Measurements from ENCODE around the gene UBTD1.

The UBTD1 gene

DNA sequence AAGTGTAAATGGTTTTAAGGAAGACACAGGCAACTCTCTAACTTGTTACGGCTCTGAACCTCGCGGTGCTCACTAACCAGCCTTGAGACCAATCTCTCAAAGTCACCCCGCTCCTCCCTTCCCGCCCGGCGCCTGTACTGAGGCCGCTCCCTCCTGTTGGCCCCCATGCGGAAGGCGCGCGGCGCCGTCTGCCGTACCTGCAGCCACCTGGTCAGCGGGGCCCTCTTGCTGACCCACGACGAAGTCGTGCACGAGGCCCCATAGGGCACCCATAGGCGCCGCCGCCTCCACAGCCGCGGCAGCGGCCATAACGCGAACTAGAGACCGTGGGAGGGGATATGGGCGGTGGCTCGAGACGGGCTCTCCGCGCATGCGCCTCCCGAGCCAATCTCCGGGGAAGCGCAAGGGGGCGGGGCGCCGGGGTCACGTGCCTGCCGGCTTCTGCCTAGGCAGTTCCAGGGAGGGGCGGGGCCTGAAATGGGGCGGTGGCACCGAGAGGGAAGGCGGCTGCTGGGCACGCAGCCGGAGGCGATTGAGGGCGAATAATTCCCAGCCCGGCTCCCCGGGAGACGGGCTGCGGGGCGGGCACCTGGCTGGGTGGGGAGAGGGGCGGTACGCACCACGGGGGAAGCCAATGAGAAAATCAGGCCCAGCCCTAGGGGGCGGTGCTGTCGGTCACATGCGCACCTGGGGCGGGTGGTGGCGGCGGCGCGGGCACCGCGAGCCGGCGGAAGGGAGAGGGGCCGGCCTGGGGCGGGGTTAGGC, 466 bp upstream of the UBTD1 start, which contains the start of gene MMS19:
Gene MMS19, minus strand, starts transcription at position 347 of the 765 bp plus-strand sequence. Its CDS starts 38 bp downstream, at position 309.
- TF ChIP-seq, protein P1, sequence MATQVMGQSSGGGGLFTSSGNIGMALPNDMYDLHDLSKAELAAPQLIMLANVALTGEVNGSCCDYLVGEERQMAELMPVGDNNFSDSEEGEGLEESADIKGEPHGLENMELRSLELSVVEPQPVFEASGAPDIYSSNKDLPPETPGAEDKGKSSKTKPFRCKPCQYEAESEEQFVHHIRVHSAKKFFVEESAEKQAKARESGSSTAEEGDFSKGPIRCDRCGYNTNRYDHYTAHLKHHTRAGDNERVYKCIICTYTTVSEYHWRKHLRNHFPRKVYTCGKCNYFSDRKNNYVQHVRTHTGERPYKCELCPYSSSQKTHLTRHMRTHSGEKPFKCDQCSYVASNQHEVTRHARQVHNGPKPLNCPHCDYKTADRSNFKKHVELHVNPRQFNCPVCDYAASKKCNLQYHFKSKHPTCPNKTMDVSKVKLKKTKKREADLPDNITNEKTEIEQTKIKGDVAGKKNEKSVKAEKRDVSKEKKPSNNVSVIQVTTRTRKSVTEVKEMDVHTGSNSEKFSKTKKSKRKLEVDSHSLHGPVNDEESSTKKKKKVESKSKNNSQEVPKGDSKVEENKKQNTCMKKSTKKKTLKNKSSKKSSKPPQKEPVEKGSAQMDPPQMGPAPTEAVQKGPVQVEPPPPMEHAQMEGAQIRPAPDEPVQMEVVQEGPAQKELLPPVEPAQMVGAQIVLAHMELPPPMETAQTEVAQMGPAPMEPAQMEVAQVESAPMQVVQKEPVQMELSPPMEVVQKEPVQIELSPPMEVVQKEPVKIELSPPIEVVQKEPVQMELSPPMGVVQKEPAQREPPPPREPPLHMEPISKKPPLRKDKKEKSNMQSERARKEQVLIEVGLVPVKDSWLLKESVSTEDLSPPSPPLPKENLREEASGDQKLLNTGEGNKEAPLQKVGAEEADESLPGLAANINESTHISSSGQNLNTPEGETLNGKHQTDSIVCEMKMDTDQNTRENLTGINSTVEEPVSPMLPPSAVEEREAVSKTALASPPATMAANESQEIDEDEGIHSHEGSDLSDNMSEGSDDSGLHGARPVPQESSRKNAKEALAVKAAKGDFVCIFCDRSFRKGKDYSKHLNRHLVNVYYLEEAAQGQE (IDR thresholded peaks at IDR 0.05; ENCODE audit: low read depth) = peak; percentile 25; the same call in 1 of the 2 replicates
- peak; percentile 94 for TF ChIP-seq YY1 (IDR thresholded peaks at IDR 0.05; ENCODE audit: low read depth)
- no peak for TF ChIP-seq TEAD4 (IDR thresholded peaks at IDR 0.05)
- TF ChIP-seq RAD21 (IDR thresholded peaks at IDR 0.05; ENCODE audit: low read depth) = no peak
- no peak for TF ChIP-seq FOXM1 (IDR thresholded peaks at IDR 0.05; ENCODE audit: borderline replicate concordance, low read depth)
- peak; percentile 51; the same call in 1 of the 2 replicates for TF ChIP-seq TCF12 (IDR thresholded peaks at IDR 0.05; ENCODE audit: low read depth)
- no peak for TF ChIP-seq ZBTB7A (IDR thresholded peaks at IDR 0.05; ENCODE audit: low read depth)
- TF ChIP-seq EGR1 (IDR thresholded peaks at IDR 0.05) = peak; percentile 70
- TF ChIP-seq NFIC (IDR thresholded peaks at IDR 0.05) = no peak
- no peak for TF ChIP-seq EP300 (IDR thresholded peaks at IDR 0.05; ENCODE audit: borderline replicate concordance)
- TF ChIP-seq, protein P2, sequence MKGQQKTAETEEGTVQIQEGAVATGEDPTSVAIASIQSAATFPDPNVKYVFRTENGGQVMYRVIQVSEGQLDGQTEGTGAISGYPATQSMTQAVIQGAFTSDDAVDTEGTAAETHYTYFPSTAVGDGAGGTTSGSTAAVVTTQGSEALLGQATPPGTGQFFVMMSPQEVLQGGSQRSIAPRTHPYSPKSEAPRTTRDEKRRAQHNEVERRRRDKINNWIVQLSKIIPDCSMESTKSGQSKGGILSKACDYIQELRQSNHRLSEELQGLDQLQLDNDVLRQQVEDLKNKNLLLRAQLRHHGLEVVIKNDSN (IDR thresholded peaks at IDR 0.05) = peak; percentile 94
- TF ChIP-seq CREB1 (IDR thresholded peaks at IDR 0.05; ENCODE audit: low read depth) = no peak
- TF ChIP-seq, protein P3, sequence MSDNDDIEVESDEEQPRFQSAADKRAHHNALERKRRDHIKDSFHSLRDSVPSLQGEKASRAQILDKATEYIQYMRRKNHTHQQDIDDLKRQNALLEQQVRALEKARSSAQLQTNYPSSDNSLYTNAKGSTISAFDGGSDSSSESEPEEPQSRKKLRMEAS (IDR thresholded peaks at IDR 0.05) = peak; percentile 83; the same call in 1 of the 2 replicates
- TF ChIP-seq CEBPB (IDR thresholded peaks at IDR 0.05) = no peak
- peak; percentile 97 for TF ChIP-seq TAF1 (IDR thresholded peaks at IDR 0.05; ENCODE audit: low read depth)

DNA sequence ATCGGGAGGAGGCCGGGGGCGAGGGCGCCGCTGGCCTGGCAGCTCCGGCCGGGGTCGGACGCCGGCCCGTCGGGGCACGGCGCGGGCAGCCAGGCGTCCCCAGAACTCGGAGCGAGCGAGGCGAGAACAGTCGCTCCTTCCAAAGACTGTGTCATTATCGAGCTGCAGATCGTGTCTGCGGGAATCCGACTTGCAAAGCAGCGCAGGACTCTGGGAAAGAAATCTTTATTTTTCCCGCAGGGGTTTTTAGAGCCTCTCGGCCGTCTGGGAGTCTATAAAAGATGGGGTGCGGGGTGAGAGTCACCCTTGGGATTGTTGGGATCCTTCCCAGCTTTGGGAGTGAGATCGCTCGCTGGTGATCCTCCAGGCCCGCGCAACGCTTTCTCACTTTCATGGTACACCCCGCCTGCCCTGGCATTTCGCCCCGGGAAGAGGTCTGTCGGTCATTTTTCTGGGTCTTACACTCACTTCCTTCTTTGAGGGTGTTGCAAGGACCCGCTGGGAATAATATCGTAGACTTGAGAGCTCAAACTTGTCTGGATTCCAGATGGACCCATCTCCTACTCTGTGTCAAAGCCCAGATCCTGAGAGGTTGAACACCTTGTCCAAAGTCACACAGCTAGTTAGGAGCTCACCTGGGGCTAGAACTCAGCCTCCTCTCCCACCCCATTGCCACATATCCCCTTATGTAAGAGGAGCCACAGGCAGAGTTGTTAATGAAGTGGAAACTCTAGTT, 1.0 kb downstream of the UBTD1 start:
- TF ChIP-seq EP300 (IDR thresholded peaks at IDR 0.05; ENCODE audit: borderline replicate concordance) (no peak), YY1 (IDR thresholded peaks at IDR 0.05; ENCODE audit: low read depth) (no peak), RAD21 (IDR thresholded peaks at IDR 0.05; ENCODE audit: low read depth) (no peak), CEBPB (IDR thresholded peaks at IDR 0.05) (no peak), CREB1 (IDR thresholded peaks at IDR 0.05; ENCODE audit: low read depth) (no peak), TAF1 (IDR thresholded peaks at IDR 0.05; ENCODE audit: low read depth) (no peak), FOXM1 (IDR thresholded peaks at IDR 0.05; ENCODE audit: borderline replicate concordance, low read depth) (no peak), EGR1 (IDR thresholded peaks at IDR 0.05) (no peak), TCF12 (IDR thresholded peaks at IDR 0.05; ENCODE audit: low read depth) (no peak), ZBTB7A (IDR thresholded peaks at IDR 0.05; ENCODE audit: low read depth) (no peak)
- TF ChIP-seq, protein P3 (IDR thresholded peaks at IDR 0.05) = no peak; the same call in 1 of the 2 replicates

DNA sequence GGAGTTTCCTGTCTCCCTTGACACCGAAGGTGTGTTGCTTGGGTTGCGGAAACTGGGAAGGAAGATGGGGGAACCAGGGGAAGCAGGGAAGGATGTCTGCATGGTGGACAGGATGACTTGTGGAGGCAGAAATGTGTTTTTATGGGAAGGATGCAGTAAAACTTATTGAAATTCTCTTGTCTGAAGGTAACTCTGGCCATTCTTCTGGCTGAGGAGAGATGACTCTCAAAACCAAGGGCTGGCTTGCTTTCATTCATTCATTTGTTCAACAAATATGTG, 1.5 kb downstream of the UBTD1 start:
- no peak for TF ChIP-seq CREB1 (IDR thresholded peaks at IDR 0.05; ENCODE audit: low read depth)
- TF ChIP-seq, protein P3 (IDR thresholded peaks at IDR 0.05) = no peak

DNA sequence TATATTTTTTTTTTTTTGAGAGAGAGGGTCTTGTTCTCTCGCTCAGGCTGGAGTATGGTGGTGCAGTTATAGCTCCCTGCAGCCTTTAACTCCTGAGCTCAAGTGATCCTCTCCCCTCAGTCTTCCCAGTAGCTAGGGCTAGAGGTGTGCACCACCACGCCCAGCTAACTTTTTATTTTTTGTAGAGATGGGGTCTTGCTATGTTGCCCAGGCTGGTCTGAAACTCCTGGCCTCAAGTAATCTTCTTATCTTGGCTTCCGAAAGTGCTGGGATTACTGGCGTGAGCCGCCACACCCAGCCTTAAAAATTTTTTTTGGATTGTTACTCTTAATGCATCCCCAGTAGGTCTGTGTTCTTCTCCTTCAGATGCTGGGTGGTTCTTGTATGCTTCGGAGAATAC, 4.2 kb downstream of the UBTD1 start:
- TF ChIP-seq, protein P1 (IDR thresholded peaks at IDR 0.05; ENCODE audit: low read depth) = no peak
- TF ChIP-seq TAF1 (IDR thresholded peaks at IDR 0.05; ENCODE audit: low read depth) = no peak
- TF ChIP-seq EGR1 (IDR thresholded peaks at IDR 0.05) = no peak
- TF ChIP-seq TEAD4 (IDR thresholded peaks at IDR 0.05) = no peak
- TF ChIP-seq YY1 (IDR thresholded peaks at IDR 0.05; ENCODE audit: low read depth) = no peak
- TF ChIP-seq FOXM1 (IDR thresholded peaks at IDR 0.05; ENCODE audit: borderline replicate concordance, low read depth) = no peak
- TF ChIP-seq EP300 (IDR thresholded peaks at IDR 0.05; ENCODE audit: borderline replicate concordance) = no peak
- no peak for TF ChIP-seq RAD21 (IDR thresholded peaks at IDR 0.05; ENCODE audit: low read depth)
- TF ChIP-seq CREB1 (IDR thresholded peaks at IDR 0.05; ENCODE audit: low read depth) = no peak
- no peak for TF ChIP-seq NFIC (IDR thresholded peaks at IDR 0.05)
- TF ChIP-seq CEBPB (IDR thresholded peaks at IDR 0.05) = no peak
- TF ChIP-seq, protein P3 (IDR thresholded peaks at IDR 0.05) = no peak
- TF ChIP-seq, protein P2 (IDR thresholded peaks at IDR 0.05) = no peak
- no peak for TF ChIP-seq ZBTB7A (IDR thresholded peaks at IDR 0.05; ENCODE audit: low read depth)

DNA sequence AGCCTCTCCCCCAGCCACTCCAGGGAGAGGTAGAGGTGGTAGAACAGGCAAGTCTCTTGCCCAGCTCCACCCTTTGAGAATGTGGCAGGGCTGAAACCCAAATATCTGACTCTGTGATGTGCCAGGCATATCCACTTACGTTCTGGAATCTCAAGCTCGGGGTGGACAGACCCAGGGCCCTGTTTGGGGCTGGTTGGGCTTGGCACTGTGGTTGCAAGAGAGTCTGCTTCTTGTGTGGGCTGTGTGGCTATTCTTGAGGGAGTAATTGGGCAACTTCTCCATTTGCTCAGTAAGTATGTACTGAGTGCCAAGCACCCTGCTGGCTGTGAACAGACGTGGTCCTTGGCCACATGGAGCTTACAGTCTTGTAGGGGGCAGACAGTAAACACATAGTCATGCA, 4.7 kb downstream of the UBTD1 start:
- TF ChIP-seq YY1 (IDR thresholded peaks at IDR 0.05; ENCODE audit: low read depth) = no peak
- no peak for TF ChIP-seq ZBTB7A (IDR thresholded peaks at IDR 0.05; ENCODE audit: low read depth)
- TF ChIP-seq RAD21 (IDR thresholded peaks at IDR 0.05; ENCODE audit: low read depth) = no peak
- TF ChIP-seq EP300 (IDR thresholded peaks at IDR 0.05; ENCODE audit: borderline replicate concordance) = no peak
